IPS-NIHi7 (cell line): ENCODE results near the gene HCK.
"Not testable (repeated sequence)": the region's sequence is repeated elsewhere in the genome, so short reads cannot be mapped to it uniquely, and the experiment has no call there.

ENCODE experiments used
- DNase-seq: peaks from one replicate; pipeline ENCODE4 v3.0.0; 2012; ENCODE audit warnings: mixed read lengths; ENCODE audit errors: extremely low spot score

Gene HCK

GRCh38 chr20:32091888-32092346 lies 39.9 kb downstream of the HCK start:
- peak; percentile 85 for DNase-seq

GRCh38 chr20:32098786-32099185 lies 46.7 kb downstream of the HCK start:
- no peak for DNase-seq

GRCh38 chr20:32108814-32109391 lies 56.9 kb downstream of the HCK start:
- DNase-seq = no peak

- DNase-seq = peak; percentile 94
These were observed 57.5 kb downstream of the HCK start, which contains the start of gene TM9SF4 for GRCh38 chr20:32109392-32110172. Gene TM9SF4 (plus strand): TSS chr20:32109714. CDS start chr20:32109741, 27 bp downstream.

- no peak for DNase-seq
These were observed 58.2 kb downstream of the HCK start for GRCh38 chr20:32110173-32110704.

GRCh38 chr20:32110727-32111126 lies 58.7 kb downstream of the HCK start:
- no peak for DNase-seq

- DNase-seq = no peak
These were observed 59.2 kb downstream of the HCK start for GRCh38 chr20:32111156-32111686.

GRCh38 chr20:32111753-32112152 lies 59.7 kb downstream of the HCK start:
- DNase-seq = no peak

- no peak for DNase-seq
These were observed 60.8 kb downstream of the HCK start for GRCh38 chr20:32112841-32113240.

GRCh38 chr20:32113591-32114260 lies 61.7 kb downstream of the HCK start:
- DNase-seq = no peak

GRCh38 chr20:32114305-32114960 lies 62.4 kb downstream of the HCK start:
- no peak for DNase-seq

- no peak for DNase-seq
These were observed 63.2 kb downstream of the HCK start for GRCh38 chr20:32115211-32115767.

GRCh38 chr20:32116079-32116521 lies 64.1 kb downstream of the HCK start:
- DNase-seq = no peak

GRCh38 chr20:32116796-32117195 lies 64.8 kb downstream of the HCK start:
- DNase-seq = not testable (repeated sequence)

GRCh38 chr20:32118427-32118826 lies 66.4 kb downstream of the HCK start:
- not testable (repeated sequence) for DNase-seq

GRCh38 chr20:32119734-32120133 lies 67.7 kb downstream of the HCK start:
- no peak for DNase-seq

GRCh38 chr20:32121908-32122307 lies 69.9 kb downstream of the HCK start:
- not testable (repeated sequence) for DNase-seq

GRCh38 chr20:32123088-32123487 lies 71.0 kb downstream of the HCK start:
- no peak for DNase-seq

GRCh38 chr20:32124916-32125454 lies 72.9 kb downstream of the HCK start:
- DNase-seq = no peak

- DNase-seq = no peak
These were observed 73.5 kb downstream of the HCK start for GRCh38 chr20:32125506-32125905.

- DNase-seq = no peak
These were observed 74.9 kb downstream of the HCK start for GRCh38 chr20:32126919-32127318.
